GDM1 (cell line): Measurements from ENCODE around the gene KRT2.

Experiments
- DNase-seq: peaks from one replicate; lab custom pipeline; 2025; lab: John Stamatoyannopoulos, UW

The KRT2 gene

DNA sequence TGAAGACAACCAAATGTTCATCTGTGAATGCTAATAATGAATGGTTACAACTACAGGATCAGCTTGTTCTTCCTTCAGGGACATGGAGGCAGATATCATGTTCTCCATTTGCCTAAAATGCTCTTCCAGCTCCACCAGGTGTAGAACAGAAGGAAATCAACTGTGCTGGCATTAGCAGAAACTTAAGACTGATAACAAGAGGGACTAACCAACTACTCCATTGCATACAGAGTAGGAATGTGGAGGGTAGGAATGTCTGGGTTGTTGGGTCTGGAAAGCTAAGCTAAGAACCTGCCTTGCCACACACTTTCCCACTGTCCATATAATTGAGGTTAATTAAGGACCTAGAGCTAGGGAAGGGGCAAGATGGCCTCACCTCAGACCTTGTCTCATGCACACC lies 11.4 kb upstream of the KRT2 start:
- no peak for DNase-seq

DNA sequence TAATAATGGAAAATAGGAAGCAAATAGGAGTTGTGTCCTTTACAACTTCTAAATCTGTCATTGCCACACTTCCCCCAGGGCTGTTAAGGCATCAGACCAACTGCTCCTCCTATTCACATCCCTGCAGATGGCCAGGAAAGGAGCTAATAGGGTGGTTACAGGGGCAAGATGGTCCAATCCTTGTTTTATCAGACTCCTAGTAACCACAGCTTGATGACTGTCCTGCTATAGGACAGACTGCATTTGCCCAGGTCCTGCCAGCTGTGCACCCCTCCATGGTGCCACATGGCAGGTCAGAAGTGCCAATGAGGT lies 10.9 kb upstream of the KRT2 start:
- DNase-seq, result no peak

GRCh38 chr12:52662093-52662917 lies 10.3 kb upstream of the KRT2 start:
- no peak for DNase-seq

DNA sequence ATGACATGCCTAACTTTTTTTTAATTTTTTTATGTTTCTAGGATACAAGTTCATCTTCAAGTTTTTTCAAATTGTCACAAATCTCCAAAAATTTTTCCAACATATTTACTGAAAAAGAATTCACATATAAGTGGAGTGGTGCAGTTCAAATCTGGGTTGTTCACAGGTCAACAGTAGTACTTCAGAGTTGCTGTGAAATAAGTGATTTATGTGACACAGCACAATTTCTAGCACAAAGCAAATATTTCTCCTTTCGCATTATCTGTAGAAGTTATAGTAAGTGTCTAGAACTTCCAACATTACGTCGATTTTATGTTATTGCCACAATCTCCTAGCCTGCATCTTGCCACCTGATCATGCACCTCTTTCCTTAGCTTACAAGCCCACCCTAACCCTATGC lies 9.7 kb upstream of the KRT2 start:
- no peak for DNase-seq

DNA sequence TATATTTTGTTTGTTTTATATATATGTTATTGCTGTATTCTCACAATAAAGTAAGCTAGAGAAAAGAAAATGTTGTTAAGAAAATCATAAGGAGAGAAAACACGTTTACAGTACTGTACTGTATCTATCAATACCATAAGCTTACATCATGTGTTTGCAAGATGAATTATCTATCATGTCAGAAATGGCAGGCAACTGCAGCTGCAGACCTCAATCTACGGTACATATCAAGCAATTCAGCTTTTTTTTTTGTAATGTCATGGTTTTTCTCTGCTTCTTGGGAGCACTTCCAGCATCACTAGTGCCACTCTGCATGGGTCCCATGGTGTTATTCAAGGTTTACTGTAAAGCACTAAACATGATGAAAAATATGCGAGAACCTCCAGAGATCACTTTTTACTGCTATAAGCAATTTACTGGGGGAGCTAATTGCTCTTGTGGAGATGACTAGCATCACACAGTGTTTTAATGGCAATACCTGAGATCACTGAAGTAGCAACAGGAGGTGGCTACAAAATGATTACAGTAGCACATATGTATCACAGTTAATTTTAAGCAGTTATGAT lies 9.0 kb upstream of the KRT2 start:
- no peak for DNase-seq

DNA sequence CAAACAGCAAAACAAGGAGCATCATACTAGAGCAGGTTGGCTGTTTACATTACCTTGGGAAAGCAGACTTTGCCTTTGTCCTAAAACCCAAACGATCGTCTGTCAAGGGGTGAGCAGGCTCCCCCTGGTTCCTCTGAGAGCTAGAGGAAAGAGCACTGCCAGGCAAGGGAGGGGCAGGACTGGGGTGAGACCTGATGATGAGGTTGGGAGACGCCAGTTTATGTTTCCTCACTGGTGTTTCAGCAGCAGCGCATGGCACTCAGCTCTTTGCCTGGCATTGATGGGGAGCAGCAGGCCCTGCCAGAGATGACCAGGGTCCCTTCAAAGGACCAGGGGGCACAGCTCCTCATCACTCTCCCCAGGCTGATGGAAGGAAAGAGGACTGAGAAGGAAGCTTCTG lies 7.9 kb upstream of the KRT2 start:
- DNase-seq, result no peak

DNA sequence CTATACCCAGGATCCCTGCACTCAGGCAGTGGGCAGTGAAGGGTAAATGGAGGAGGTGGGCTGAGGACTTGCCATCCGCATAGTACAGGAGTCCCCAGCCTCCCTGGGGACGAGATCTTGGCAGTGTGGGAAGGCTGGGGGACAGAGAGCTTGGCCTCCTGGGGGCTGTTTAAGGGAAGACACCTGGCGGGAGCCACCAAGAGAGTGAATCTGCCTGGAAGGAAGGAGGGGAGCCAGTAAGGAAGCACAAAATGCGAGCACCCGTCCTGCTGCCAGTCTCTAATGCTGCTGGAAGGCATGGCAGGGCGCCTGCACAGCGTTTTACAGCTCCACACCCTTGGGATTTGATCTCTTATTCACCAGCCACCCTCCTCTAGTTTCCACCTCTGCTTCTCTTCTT lies 7.4 kb upstream of the KRT2 start:
- no peak for DNase-seq

- no peak for DNase-seq
Observed at GRCh38 chr12:52658196-52658595, 6.2 kb upstream of the KRT2 start.

GRCh38 chr12:52657250-52657902 lies 5.4 kb upstream of the KRT2 start:
- DNase-seq, result no peak

DNA sequence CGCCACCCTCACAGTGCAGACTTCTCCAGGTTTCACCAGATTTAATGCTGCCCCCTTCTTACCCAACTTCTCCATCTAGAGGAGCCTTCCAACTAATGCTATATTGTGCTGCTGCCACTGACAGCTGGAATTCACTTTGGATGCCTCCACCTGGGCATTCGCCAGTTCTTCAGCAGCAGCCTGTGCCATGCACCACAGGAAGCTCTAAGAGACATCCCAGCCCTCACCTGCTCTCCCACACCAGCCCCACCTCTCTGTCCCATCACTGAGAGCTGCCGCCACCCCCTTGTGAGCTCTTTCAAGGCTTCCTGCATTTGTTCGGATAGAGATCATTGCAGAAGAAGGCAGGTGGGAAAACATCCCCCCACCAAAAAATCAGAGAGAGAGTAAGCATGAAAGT lies 4.6 kb upstream of the KRT2 start:
- DNase-seq, result no peak

- DNase-seq, result no peak
Observed at GRCh38 chr12:52655720-52656124, 3.7 kb upstream of the KRT2 start.

DNA sequence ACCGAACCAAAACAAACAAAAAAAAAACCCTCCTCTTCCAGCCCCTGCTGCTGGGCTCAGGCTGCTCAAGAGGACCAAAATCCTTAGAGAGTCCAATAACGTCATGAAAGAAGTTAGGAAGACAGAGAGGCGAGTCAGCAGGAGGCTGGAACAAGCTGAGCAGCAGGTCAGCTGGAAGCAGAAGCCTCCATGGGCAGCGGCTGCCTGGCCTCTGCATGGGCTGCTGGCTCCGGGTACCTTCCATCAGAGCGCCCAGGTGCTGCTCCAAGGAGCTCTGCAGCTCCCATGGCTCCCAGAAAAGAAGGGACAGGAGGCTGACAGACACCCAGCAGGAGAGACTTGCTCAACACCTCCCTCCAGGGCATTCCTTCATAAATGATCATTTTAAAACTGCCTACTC lies 3.2 kb upstream of the KRT2 start:
- DNase-seq, result no peak

DNA sequence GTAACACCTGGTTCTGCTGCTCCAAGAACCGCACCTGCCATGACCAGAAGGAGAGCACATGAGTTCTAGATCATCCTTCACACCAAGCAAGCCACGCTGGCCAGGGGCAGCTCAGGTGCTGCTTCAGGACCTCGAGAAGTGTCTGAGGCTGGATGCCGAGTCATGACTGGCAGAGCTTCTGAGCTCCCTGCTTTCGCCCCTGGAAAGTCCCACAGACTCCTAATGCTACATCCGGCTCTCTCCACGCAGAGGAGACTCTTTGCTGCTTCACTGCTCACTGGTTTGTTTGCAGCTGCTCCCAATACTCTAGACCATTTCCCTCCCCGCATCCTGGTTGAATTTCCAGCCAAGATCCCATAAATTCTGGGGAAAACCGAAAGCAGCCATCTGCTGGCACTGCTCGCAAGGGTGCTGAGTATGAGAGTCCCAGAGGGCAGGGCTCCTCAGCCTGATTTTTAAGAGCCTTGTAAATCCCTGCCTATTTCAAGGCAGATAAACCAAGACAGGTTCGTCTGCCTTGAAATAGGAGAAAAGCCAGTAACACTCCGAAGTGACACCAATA lies 1.4 kb downstream of the KRT2 start:
- DNase-seq, result no peak

DNA sequence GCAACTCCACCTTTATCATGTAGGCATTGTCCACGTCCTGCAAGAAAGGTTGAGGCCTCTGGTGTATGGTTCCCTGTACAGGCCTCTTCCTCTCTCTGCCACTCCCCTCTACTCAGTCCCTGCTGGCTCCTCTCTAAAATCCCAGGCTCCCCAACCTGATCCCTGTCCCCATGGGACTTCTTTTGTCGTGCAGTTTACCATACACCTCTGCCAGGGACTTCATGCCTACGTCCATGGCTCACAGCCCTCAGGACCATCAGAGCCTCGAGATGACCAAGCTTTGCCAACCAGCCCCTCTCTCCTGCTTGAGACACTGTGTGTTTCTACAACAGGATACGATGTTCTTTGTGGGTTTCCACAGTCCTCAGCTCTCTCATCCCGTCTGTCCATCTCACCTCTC lies 2.9 kb downstream of the KRT2 start:
- no peak for DNase-seq

GRCh38 chr12:52648012-52648550 lies 3.9 kb downstream of the KRT2 start:
- DNase-seq, result no peak

DNA sequence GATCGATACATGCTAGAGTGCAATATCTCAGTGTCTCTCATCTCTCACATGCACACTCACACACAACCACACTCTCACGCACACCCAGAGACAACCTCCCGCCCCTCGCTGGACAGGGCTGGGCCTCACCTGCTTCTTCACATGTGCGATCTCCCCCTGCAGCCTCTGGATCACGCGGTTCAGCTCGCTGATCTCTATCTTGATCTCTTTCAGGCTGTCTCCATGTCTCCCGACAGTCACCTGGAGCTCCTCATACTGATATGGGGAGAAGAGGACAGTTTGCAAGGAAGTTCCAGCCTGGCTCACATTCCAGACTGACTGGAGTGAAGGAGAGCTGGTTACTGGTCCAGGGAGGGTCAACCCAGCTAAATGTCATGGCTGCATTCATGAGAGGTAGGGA lies 4.4 kb downstream of the KRT2 start:
- no peak for DNase-seq

GRCh38 chr12:52646613-52647012 lies 5.4 kb downstream of the KRT2 start:
- no peak for DNase-seq

DNA sequence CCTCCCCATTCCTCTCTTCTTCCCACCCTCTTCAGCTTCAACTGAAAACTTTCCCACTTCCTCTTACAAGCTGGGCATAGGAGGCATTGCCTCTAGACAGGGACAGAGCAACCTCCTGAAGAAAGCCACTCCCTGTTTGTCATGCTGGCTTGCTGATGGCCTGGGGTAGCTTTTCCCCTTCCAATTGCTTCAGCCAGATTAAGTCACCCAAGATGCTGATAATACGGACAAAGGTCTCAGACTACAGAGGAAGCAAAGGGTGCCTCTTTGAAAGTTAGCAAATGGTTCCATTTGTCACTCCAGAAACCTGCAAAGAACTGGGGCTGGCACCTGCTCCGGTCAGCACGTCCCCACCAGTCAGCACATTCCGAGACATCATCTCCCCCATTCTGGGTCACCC lies 6.0 kb downstream of the KRT2 start:
- no peak for DNase-seq

DNA sequence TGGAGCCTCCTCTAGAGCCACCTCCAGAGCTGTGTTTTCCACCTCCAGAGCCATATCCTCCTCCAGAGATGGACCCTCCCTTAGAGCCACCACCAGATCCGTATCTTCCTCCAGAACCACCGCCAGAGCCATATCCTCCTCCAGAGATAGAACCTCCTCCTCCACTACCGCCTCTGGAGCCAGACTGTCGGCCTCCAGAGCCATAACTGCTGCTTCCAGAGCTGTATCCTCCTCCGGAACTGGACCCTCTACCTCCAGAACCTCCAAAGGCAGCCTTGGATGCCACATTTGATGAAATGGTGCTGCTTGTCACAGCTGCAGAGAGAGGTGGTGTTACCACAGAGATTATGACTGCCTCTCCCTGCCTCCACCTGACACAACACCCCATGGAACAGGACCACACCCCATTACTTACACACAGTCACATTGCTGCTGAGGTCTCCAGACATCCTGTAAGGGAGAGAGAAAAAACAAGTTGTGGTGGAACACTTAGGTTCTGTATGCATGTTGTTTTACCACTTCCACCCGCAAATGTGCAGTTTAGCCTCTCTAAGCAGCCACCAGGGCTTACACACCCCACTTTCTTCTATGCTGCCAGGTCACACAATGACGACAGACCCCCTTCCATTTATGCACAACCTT lies 6.8 kb downstream of the KRT2 start:
- peak; percentile 39 for DNase-seq

GRCh38 chr12:52644078-52644415 lies 8.0 kb downstream of the KRT2 start:
- DNase-seq, result no peak

DNA sequence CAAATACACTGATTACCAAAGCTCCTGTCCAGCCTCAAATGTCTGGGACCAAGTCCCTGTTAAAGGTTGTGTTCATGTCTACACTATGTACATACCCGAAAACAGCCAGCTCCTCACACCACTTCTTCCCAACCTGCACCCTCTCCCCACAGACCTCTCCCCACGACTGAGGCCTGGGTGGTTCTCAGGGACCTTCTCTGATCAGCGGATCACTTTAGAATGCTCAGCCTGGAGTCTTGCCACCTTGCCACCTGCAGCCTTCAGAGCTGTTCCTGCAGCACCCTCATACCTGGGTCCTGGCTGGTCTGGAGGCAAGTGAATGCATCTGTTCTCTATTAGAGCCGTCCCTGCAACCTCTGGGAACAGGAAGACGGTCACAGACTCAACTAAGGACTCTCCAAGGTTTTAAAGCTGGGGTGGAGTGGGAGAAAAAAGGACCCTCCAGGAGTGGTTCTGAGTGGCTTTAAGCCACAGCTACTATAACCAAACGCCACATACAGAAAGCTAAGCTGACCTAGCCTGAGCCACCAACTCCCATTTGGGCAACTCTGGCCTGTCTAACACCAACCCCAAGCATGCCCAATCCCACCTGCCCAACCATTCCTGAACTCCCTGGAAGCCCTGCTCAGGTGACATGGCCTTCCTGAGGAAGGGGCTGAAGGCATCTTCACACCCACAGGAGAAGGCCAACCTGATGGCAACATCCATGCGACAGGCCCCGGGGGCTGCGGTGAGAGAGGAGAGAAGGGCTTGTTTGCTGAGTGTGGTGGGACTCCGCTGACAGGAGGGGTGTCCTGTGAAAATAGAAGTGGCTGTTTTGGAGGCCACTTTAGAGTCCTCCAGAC lies 8.6 kb downstream of the KRT2 start:
- no peak for DNase-seq

- DNase-seq, result no peak
Observed at GRCh38 chr12:52641468-52641867, 10.5 kb downstream of the KRT2 start.
